HG03280 (cell line): ENCODE data around the gene EPB41L2.

Experiments used
- ATAC-seq: cut with Tn5 transposase; IDR thresholded peaks from one replicate; pipeline ENCODE4 v1.9.1; 2021; ENCODE audit warnings: mild to moderate bottlenecking, moderate library complexity; ENCODE audit not compliant: unreplicated experiment

Gene EPB41L2

GRCh38 chr6:130980310-130981032, 82.6 kb downstream of the EPB41L2 start:
- no peak for ATAC-seq

DNA sequence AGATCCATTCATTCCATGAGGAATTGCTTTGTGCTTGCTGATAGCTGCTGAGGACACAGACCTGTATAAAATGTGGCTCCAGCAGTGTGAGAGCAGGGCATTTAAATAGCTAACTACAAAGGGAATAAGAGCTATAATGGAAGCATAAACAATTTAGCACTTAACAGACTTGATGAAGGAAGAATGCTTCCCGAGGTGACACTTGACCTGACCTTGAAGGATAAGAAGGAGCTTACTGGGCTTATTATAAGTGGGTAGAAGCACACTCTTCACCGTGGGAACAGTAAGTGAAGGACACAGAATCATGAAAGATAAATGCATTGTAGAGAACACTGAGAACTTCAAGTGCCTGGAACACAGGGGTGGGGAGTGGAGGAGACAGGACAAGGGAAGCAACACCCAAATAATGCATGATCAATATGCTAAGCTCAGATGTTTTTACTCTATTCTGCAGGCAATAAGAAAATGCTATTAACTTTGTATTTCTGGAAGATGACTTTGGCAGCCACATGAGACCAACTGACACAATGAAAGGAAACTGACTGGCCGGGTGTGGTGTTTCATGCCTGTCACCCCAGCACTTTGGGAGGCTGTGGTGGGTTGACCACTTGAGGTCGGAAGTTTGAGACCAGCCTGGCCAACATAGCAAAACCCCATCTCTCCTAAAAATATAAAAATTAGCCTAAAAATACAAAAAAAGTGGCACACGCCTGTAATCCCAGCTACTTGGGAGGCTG, 84.2 kb downstream of the EPB41L2 start:
- ATAC-seq: no peak

GRCh38 chr6:130978180-130978579, 84.9 kb downstream of the EPB41L2 start:
- no peak for ATAC-seq

GRCh38 chr6:130975325-130975724, 87.7 kb downstream of the EPB41L2 start:
- no peak for ATAC-seq

GRCh38 chr6:130973521-130974277, 89.3 kb downstream of the EPB41L2 start:
- ATAC-seq: no peak

- no peak for ATAC-seq
Observed at GRCh38 chr6:130971504-130971903, 91.5 kb downstream of the EPB41L2 start.

DNA sequence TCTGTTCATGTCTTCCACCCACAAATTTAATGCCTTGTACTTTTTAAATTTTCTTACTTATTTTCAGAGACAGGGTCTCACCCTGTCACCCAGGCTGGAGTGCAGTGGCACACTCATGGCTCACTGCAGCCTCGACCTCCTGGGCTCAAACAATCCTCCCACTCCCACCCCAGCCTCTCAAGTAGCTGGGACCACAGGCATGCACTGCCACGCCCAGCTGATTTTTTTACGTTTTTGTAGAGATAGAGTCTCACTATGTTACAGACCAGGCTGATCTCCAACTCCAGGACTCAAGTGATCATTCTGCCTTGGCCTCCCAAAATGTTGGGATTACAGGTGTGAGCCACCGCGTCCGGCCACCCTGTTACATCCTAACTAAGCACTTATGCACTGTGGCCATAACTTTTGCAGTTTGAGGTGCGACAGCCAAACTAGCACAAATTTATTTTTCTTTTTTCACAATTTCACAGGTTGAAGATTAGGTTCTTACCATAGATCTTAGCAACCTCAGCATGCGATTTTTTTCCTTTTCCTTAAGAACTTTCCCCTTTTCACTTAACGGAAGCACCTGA, 92.1 kb downstream of the EPB41L2 start:
- ATAC-seq: no peak

DNA sequence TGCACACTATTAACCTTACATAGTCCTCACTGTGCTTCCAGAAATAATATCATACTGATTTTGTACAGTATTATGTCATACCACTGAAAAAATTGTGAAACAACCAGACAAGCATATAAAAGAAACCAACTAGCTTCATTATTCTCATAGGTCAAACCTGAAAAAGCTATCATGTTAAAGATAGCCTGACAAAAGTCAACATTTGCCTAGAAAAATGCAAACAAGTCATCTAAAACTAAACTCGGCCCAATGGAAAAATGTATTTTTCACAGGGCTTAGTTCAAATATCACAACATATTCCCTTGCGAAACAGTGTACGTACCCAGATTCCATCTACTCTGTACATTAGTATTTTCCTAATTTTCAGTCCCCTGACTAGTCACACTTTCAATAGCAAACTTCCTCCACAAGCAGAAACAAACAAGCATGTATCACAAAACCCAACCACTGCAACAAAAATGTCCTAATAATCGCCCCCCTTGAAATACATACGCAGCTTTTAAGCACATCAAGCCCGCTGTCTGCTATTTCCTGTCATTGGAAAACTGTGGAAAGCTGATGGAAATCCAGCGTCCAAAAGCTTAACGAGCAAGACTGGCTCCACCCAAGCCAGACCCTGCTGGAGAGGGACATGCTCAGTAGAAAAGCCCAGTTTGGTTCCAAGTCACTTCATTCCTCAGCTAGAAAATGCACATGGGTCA, 93.1 kb downstream of the EPB41L2 start:
- ATAC-seq: no peak

DNA sequence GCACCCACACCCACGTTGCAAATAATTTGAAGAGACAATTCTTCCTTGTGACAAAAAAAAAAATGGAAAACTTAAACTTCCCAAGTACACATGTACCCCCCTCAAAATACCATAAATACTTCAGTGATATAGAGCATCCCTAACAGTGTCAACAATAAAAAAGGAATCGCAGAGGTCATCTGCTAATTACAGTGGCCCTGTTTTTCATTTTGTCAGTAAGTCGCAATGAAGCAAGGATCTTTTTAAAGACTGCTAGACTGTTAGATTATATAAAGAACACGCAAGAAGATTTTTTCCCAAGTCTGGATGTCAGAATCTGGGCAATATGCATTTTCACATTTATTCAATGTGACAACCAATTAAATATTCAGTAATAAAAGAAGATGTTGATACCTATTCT, 93.9 kb downstream of the EPB41L2 start:
- no peak for ATAC-seq

DNA sequence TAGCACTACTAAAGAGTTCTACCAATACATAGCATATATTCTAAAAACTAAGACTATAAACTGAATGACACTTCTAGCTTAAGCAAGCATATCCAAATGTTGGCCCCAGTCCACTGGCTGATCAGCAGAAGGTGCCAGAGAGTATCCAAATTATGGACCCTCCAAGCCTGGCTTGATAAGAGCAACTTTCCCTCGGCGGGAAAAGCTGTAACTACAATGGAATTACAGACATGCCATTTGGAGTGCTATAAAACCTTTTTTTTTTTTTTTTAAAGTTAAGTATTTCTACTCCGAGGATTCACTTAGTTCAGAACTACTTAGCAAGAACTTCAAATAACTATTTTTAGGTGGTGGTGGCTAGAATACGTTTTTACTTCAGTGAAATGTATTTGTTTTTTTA, 94.6 kb downstream of the EPB41L2 start:
- ATAC-seq: no peak

- no peak for ATAC-seq
Observed at GRCh38 chr6:130967502-130968445, 95.3 kb downstream of the EPB41L2 start.

GRCh38 chr6:130966344-130966980, 96.6 kb downstream of the EPB41L2 start:
- ATAC-seq: no peak

- no peak for ATAC-seq
Observed at GRCh38 chr6:130965656-130966055, 97.4 kb downstream of the EPB41L2 start.

DNA sequence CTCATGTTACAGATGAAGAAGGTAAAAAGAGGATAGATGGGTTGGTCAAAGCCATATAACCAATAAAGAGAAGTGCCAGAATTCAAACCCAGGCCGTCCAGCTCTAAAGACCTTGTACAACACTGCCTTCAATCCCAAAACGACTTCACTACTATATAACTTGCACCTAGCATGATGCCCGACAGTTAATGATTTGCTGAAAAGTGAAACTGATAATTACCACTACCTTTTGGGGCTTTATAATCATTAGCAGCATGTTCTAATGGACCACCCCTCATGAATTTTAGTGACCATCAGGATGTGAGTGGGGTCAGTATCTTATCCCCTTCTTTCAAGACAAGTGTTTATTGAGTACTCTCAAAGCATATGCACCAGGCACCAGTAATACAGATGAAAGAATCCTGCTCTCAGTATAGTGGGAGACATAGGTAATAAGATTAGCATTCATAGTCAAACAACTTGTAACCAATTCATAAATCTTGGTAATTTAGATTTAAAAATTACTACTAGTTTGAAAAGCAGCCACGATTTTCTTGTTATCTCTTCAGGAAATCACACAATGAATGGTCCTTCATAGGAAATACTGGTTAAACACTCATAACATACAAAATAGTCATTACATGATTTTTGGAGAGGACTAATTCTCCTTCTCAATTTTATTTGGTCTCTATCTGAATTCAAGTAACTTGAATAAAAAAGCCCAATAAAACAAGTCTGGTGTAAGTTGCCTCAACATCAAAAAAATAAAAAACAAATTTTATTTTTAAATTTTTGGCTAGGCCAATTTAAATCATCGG, 98.0 kb downstream of the EPB41L2 start:
- ATAC-seq: no peak

GRCh38 chr6:130964289-130964688, 98.8 kb downstream of the EPB41L2 start:
- ATAC-seq: no peak

- no peak for ATAC-seq
Observed at GRCh38 chr6:130962966-130963365, 100.1 kb downstream of the EPB41L2 start.

GRCh38 chr6:130961148-130961547, 101.9 kb downstream of the EPB41L2 start:
- no peak for ATAC-seq

GRCh38 chr6:130959951-130960350, 103.1 kb downstream of the EPB41L2 start:
- no peak for ATAC-seq
